NT2/D1 (cell line): ENCODE data around the gene BTBD3.

Experiments
- SUZ12 ChIP-seq: IDR thresholded peaks from 2 replicates; pipeline ENCODE4 v1.6.1; 2011; ENCODE audit not compliant: insufficient read length, insufficient read depth; ENCODE audit errors: extremely low read depth
- YY1 ChIP-seq: IDR thresholded peaks from 2 replicates; pipeline ENCODE4 v1.6.1; 2011; ENCODE audit not compliant: insufficient read length, insufficient read depth

DNA sequence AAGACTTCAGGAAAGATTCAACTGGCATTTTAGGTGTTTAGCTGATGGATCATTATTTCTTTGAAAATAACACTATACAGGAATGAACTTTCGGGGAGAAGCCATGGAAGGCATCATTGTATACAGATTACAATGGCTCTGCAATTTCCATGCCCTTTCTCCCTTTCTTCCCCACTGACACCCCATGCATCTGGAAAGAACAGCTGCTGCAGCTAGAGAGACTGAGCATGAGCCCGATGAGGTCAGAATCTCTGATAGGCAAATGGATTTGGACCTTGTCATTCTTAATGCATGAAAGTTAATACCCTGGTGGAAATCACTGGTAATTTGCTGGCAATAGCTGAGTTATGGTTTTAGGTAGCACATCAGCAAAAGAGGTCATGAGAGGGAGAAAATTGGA, 54.8 kb downstream of the BTBD3 start:
- TF ChIP-seq YY1 (no peak), SUZ12 (no peak)
